ENCODE measurements around the gene AGTRAP. TPM values are rescaled to one million over a fixed set of nuclear protein-coding genes. Genes with fewer than 3 reads are reported as not detected.

AGTRAP gene
- total and polyA plus RNA-seq, 10 donors = 40.8 to 120 (median 56.4) TPM

GRCh38 chr1:11748294-11749202 is 12.6 kb downstream of the AGTRAP start:
- Histone ChIP-seq H3K4me3 (no peak overlapping the region), H3K27me3 (replicated peaks in 1 of 7) (no peaks in the 10 kb centered on the region), H3K4me1 (peaks cover 0 to 37% (median 15%) of the 10 kb centered on the region in 6 donors), H3K27ac (peak overlapping the region in 5 of 8 donors; percentile 13 to 54 (median 31)), H3K9me3 (no peaks in the 10 kb centered on the region), H3K36me3 (peaks cover 0 to 83% (median 46%) of the 10 kb centered on the region in 6 donors)
- WGBS, 5 donors = 89 to 97% (median 91%) methylated on average over 20 to 27 of the region's 27 CpGs
- DNase-seq = no peak
- intact Hi-C loops (cut with DNase I; ENCODE audit: low total_unique reads) = no loop called here
- TF ChIP-seq POLR2AphosphoS5 (IDR thresholded peaks at IDR 0.05) (no peak), CTCF (IDR thresholded peaks at IDR 0.05 in 8 of 11, conservative IDR thresholded peaks at IDR 0.05 in 3 of 11) (no peak)

GRCh38 chr1:11749203-11749689 is 13.3 kb downstream of the AGTRAP start:
- H3K36me3 ChIP-seq = peaks cover 0 to 76% (median 46%) of the 10 kb centered on the region in 6 donors
- no peak overlapping the region for H3K4me3 ChIP-seq
- 54 to 76% (median 74%) methylated on average over 3 to 9 of the region's 9 CpGs for whole genome bisulfite sequencing, 5 donors
- DNase-seq = peak; percentile 92
- intact Hi-C loops (cut with DNase I; ENCODE audit: low total_unique reads) = no loop called here
- no peaks in the 10 kb centered on the region for H3K9me3 ChIP-seq
- no peaks in the 10 kb centered on the region for H3K27me3 ChIP-seq (replicated peaks in 1 of 7)
- peak in 2 of 3 donors; percentile 36 to 61 for TF ChIP-seq POLR2AphosphoS5 (IDR thresholded peaks at IDR 0.05)
- TF ChIP-seq CTCF (IDR thresholded peaks at IDR 0.05 in 8 of 11, conservative IDR thresholded peaks at IDR 0.05 in 3 of 11) = peak; percentile 45 to 90 (median 68)
- no peak for TF ChIP-seq POLR2A (IDR thresholded peaks at IDR 0.05)
- H3K27ac ChIP-seq = peak overlapping the region in 4 of 8 donors; percentile 18 to 54 (median 38)
- H3K4me1 ChIP-seq = peaks cover 0 to 37% (median 15%) of the 10 kb centered on the region in 6 donors

- Histone ChIP-seq H3K9me3 (no peaks in the 10 kb centered on the region), H3K4me3 (no peak overlapping the region), H3K36me3 (peaks cover 0 to 69% (median 46%) of the 10 kb centered on the region in 6 donors), H3K27me3 (replicated peaks in 1 of 7) (no peaks in the 10 kb centered on the region), H3K4me1 (peaks cover 0 to 34% (median 15%) of the 10 kb centered on the region in 6 donors), H3K27ac (no peak overlapping the region)
- TF ChIP-seq CTCF (IDR thresholded peaks at IDR 0.05 in 8 of 11, conservative IDR thresholded peaks at IDR 0.05 in 3 of 11) = no peak
- no peak for TF ChIP-seq POLR2A (IDR thresholded peaks at IDR 0.05)
- no peak for TF ChIP-seq POLR2AphosphoS5 (IDR thresholded peaks at IDR 0.05)
- WGBS, 5 donors = 88 to 97% (median 95%) methylated on average over 14 to 15 of the region's 15 CpGs
- intact Hi-C loops (cut with DNase I; ENCODE audit: low total_unique reads) = no loop called here
- no peak for DNase-seq
Observed at GRCh38 chr1:11749996-11750395, 14.1 kb downstream of the AGTRAP start.

GRCh38 chr1:11751087-11751486 is 15.2 kb downstream of the AGTRAP start:
- Histone ChIP-seq H3K4me1 (peaks cover 0 to 23% (median 10%) of the 10 kb centered on the region in 6 donors), H3K9me3 (no peaks in the 10 kb centered on the region), H3K4me3 (no peak overlapping the region), H3K36me3 (peaks cover 0 to 58% (median 43%) of the 10 kb centered on the region in 6 donors), H3K27me3 (replicated peaks in 1 of 7) (no peaks in the 10 kb centered on the region), H3K27ac (no peak overlapping the region)
- 89 to 94% (median 91%) methylated on average over 8 to 9 of the region's 9 CpGs for WGBS, 5 donors
- intact Hi-C loops (cut with DNase I; ENCODE audit: low total_unique reads) = no loop called here
- DNase-seq = no peak
- no peak for TF ChIP-seq CTCF (IDR thresholded peaks at IDR 0.05 in 8 of 11, conservative IDR thresholded peaks at IDR 0.05 in 3 of 11)
- TF ChIP-seq POLR2AphosphoS5 (IDR thresholded peaks at IDR 0.05) = peak in 1 of 3 donors; percentile 38
